T-helper 2 cell treated with Interferon-gamma antibody and Interleukin-4, amounts not matched to agents 5 μg/mL and 100 μg/mL, for 36 hours (primary cell): ENCODE results near the gene KBTBD2.
A peak's percentile ranks its signal among the peaks of the same experiment; 100 is the strongest.
"Not testable (repeated sequence)": the region's sequence is repeated elsewhere in the genome, so short reads cannot be mapped to it uniquely, and the experiment has no call there.

Experiments used
- DNase-seq: peaks from one replicate; pipeline ENCODE4 v3.0.0; 2021; ENCODE audit warnings: low spot score
- H3K27ac Mint-ChIP-seq: one replicate; pipeline ENCODE4 v1.8.0; 2021; ENCODE audit warnings: mild to moderate bottlenecking, mixed read lengths
- H3K27me3 Mint-ChIP-seq: one replicate; pipeline ENCODE4 v1.8.0; 2021; ENCODE audit warnings: low read depth, mixed read lengths
- H3K36me3 Mint-ChIP-seq: one replicate; pipeline ENCODE4 v1.8.0; 2021; ENCODE audit warnings: low read depth, mixed read lengths
- H3K4me1 Mint-ChIP-seq: one replicate; pipeline ENCODE4 v1.8.0; 2021; ENCODE audit warnings: low read depth, mixed read lengths
- H3K4me3 Mint-ChIP-seq: one replicate; pipeline ENCODE4 v1.8.0; 2022; ENCODE audit warnings: mild to moderate bottlenecking, moderate library complexity, mixed read lengths
- H3K9me3 Mint-ChIP-seq: one replicate; pipeline ENCODE4 v1.8.0; 2021; ENCODE audit warnings: mixed read lengths

KBTBD2 gene

DNA sequence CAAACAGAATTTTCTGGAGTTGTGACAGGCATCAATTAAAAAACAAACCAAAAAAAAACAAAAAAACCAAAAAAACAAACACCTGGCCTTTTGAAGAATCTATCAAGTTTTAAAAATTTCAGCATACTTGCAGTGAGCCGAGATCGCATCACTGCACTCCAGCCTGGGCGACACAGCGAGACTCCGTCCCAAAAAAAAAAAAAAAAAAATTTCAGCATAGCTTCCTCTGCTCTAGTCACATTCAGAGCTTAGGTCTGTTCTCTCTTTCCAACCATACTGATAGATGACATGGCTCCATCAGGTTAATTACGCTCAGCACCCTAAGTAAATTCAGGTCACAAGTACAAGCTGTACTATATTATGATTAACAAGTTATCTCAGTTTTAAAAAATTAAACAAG, 3.1 kb downstream of the KBTBD2 start:
- DNase-seq = no peak
- Mint-ChIP-seq H3K4me1 (peaks cover 45% of the 10 kb centered on the region), H3K4me3 (peak overlapping the region; percentile 60), H3K36me3 (peaks cover 15% of the 10 kb centered on the region), H3K27me3 (no peaks in the 10 kb centered on the region), H3K9me3 (no peaks in the 10 kb centered on the region), H3K27ac (peak overlapping the region; percentile 50)

DNA sequence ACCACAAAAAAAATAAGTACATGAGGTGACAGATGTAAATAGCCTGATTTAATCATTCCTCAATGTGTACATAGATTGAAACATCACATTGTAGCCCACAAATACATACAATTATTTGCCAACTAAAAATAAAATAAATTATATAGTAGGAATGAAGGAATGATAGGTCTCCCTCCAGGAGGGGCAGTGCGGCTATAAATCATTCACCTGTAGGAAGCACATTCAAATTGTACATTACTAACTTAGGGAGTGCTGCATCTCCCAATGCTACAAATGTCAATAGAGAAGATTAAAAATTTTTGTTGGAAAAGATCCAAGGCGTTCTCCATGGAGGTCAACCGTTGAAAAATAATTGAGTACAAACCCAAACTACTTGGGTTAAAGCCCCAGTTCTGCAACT, 4.2 kb downstream of the KBTBD2 start:
- H3K4me3 Mint-ChIP-seq = no peak overlapping the region

DNA sequence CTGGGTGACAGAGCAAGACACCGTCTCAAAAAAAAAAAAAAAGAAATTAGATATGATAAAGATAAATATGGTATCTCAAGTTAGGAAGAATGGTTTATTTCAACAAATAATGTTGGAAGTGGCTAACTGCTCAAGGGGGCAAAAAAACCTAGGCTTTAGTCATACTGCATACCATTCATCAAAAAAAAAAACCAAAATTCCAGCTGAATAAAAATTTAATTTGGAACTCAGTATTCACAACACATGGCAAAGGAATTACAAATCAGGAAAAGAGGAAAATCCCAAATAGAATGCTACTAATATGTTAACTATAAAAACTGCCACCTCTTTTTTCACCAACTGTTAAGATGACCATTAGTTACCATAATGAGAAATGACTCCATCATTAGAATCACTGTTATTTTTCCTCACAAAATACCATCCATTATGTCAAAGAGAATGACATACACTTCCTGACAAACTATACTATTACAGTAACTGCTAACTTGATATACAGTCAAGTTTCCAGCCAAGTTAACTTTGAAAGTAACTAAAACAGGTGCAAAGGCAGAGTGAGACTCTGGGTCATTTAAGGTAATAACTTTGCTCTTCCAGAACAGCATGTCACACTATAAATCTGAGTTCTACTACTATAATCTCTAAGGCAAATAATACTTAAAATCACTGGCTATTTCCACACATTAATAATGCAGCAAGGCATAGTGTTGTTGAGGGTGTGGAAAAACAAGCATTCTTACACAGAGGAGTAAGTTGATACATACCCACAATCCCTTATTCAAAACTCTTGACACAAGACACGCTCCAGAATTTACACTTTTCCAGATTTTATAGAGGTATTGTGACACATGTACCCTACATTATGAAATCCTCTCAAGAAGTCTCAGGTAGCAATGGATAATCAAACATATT, 10.2 kb downstream of the KBTBD2 start:
- no peak for DNase-seq

More for the DNA sequence above, 4.2 kb downstream of the KBTBD2 start:
- DNase-seq = no peak
- Mint-ChIP-seq H3K36me3 (peaks cover 15% of the 10 kb centered on the region), H3K9me3 (no peaks in the 10 kb centered on the region), H3K27ac (no peak overlapping the region), H3K4me1 (peaks cover 35% of the 10 kb centered on the region), H3K27me3 (no peaks in the 10 kb centered on the region)

DNA sequence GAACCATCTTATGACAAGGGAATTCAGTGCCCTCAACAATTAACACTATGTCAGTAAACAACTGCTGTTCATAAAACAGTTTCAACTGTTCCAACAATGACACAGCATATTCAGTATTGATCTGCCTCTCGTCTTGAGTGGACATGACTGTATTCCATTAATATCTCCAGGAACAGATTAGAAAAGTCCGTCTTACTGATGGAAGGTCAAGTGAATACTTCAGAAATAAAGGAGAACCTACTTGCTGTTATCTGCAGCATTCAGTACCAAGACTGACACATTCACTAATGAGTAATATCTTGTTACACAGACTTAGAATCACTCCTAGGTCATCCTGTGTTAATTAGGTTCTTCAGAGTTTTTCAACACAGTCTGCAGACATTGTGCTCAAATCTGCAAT, 12.1 kb downstream of the KBTBD2 start:
- H3K27me3 Mint-ChIP-seq = no peaks in the 10 kb centered on the region
- no peak overlapping the region for H3K4me3 Mint-ChIP-seq
- H3K27ac Mint-ChIP-seq = peak overlapping the region; percentile 5
- H3K9me3 Mint-ChIP-seq = no peaks in the 10 kb centered on the region
- peaks cover 20% of the 10 kb centered on the region for H3K36me3 Mint-ChIP-seq
- DNase-seq = no peak
- peaks cover 27% of the 10 kb centered on the region for H3K4me1 Mint-ChIP-seq

More for the DNA sequence above, 10.2 kb downstream of the KBTBD2 start:
- H3K36me3 Mint-ChIP-seq = peaks cover 14% of the 10 kb centered on the region
- H3K4me3 Mint-ChIP-seq = no peak overlapping the region
- peaks cover 27% of the 10 kb centered on the region for H3K4me1 Mint-ChIP-seq
- no peak overlapping the region for H3K27ac Mint-ChIP-seq
- no peaks in the 10 kb centered on the region for H3K27me3 Mint-ChIP-seq
- no peaks in the 10 kb centered on the region for H3K9me3 Mint-ChIP-seq

DNA sequence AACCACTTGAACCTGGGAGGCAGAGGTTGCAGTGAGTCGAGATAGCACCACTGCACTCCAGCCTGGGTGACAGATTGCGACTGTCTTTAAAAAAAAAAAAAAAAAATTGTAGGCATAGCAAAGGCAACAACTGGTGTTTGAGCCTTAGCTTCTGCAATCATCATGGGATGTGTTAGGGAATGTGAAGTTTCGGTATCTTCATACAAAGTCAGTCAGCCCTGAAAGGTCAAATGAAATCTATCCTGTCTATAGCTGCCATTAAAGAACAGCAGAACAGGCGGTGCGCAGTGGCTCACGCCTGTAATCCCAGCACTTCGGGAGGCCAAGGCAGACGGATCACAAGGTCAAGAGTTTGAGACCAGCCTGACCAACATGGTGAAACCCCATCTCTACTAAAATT, 13.5 kb downstream of the KBTBD2 start:
- not testable (repeated sequence) for H3K9me3 Mint-ChIP-seq, H3K27me3 Mint-ChIP-seq, H3K4me3 Mint-ChIP-seq, H3K27ac Mint-ChIP-seq, DNase-seq
- peaks cover 27% of the 10 kb centered on the region for H3K36me3 Mint-ChIP-seq
- peaks cover 24% of the 10 kb centered on the region for H3K4me1 Mint-ChIP-seq

DNA sequence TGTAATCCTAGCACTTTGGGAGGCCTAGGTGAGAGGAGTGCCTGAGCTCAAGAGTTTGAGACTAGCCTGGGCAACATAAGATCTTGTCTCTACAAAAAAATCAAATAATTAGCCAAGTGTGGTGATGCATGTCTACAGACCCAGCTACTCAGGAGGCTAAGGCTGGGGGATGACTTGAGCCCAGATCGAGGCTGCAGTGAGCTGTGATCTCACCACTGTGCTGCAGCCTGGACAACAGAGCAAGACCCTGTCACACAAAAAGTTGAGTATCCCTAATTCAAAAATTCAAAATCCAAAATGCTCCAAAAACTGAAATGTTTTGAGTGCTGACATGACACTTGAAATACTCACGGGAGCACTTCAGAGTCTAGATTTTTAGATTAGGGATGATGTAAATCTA, 19.1 kb downstream of the KBTBD2 start:
- H3K9me3 Mint-ChIP-seq = no peaks in the 10 kb centered on the region
- H3K4me1 Mint-ChIP-seq = peaks cover 12% of the 10 kb centered on the region
- no peak for DNase-seq
- H3K36me3 Mint-ChIP-seq = peaks cover 64% of the 10 kb centered on the region
- no peak overlapping the region for H3K27ac Mint-ChIP-seq
- no peaks in the 10 kb centered on the region for H3K27me3 Mint-ChIP-seq
- H3K4me3 Mint-ChIP-seq = no peak overlapping the region

DNA sequence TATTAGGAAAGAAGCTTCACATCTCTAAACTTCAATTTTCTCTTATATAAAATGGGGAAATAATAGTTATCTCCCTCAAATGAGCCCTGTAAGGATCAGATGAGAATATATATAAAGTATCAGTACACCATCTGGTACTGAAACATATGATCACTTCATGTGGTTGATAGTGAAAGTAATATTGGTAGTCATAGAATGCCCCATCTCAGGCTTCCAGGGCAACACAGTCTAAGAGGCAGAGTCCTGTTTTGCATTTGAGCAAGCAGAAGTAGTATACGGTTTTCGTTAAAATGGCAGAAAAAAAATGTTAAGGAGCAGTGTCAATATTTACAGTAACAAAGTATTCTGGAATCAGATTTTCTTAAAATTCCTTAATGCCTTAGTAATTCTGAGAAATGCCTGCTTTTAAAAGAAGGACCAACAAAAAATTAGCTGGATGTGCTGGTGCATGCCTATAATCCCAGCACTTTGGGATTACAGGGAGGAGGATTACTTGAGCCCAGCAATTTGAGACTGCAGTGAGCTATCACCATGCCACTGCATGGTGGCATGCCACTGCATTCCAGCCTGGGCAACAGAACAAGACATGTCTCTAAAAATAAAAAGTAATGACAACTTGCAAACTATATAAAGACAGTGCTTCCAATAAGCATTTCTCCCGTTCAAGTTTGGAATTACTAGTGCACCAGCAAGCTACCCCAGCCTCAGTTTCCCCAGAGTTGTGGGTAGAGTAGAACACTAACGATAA, 19.8 kb downstream of the KBTBD2 start:
- Mint-ChIP-seq H3K4me3 (no peak overlapping the region), H3K27ac (no peak overlapping the region), H3K27me3 (no peaks in the 10 kb centered on the region), H3K9me3 (no peaks in the 10 kb centered on the region), H3K36me3 (peaks cover 64% of the 10 kb centered on the region), H3K4me1 (peaks cover 9% of the 10 kb centered on the region)
- no peak for DNase-seq

DNA sequence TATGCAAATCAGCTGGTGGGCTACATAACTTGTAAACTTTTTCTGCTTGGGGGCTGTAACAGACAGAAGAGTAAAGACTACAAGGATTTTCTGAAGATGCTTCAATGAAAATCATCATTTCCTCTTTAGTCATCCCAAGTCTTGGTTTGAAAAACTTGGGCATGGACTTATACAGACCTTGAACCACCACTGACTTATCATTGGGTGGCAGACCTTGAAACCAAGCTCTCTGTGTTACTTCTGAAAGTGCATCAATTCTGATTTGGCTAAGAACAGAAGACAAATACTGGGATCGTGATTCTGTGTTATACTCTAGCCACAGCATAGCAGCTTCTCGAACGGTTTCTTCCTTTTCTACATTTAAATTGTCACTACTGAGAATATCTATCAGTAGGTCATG, 21.3 kb downstream of the KBTBD2 start:
- peaks cover 4% of the 10 kb centered on the region for H3K9me3 Mint-ChIP-seq
- no peak for DNase-seq
- H3K4me1 Mint-ChIP-seq = peaks cover 5% of the 10 kb centered on the region
- peaks cover 74% of the 10 kb centered on the region for H3K36me3 Mint-ChIP-seq
- no peaks in the 10 kb centered on the region for H3K27me3 Mint-ChIP-seq
- no peak overlapping the region for H3K4me3 Mint-ChIP-seq
- H3K27ac Mint-ChIP-seq = no peak overlapping the region

DNA sequence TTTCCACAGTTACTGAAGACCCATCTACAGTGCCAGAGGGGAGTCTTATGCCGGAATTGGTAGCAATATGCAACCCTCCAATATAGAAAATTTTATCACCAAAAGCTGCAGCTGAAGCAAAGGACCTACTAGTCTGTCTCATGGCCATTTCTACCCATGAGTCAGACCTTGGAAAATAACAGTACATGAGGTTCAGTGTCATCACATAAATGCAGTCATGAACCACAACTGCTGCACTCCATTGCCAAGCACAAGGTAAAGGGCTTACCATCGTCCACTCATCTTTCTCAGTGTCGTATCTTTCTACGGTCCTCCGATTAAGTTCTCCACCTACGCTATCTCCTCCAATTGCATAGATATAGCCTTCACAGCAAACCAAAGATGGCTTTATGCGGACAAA, 21.8 kb downstream of the KBTBD2 start:
- H3K4me3 Mint-ChIP-seq = no peak overlapping the region
- H3K27ac Mint-ChIP-seq = no peak overlapping the region
- no peak for DNase-seq
- H3K27me3 Mint-ChIP-seq = no peaks in the 10 kb centered on the region
- peaks cover 4% of the 10 kb centered on the region for H3K9me3 Mint-ChIP-seq
- H3K4me1 Mint-ChIP-seq = peaks cover 5% of the 10 kb centered on the region
- peaks cover 72% of the 10 kb centered on the region for H3K36me3 Mint-ChIP-seq

DNA sequence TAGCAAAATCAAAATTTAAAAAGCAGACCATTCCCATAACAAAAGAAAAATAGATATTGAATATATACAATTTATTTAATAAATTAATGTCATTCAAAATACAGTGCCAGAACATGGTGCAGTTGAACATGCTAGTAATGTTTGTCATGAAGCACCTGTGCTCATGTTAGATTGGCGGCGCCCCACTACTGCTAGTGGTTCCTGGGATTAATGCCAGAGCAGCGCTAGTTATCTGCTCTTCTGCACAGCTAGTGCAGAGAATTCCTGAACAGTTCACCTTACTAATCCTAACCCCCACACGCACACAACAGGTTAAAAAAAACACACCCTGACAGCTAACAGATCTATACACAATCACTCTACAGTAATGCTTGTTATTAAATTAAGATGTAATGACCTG, 23.4 kb downstream of the KBTBD2 start:
- Mint-ChIP-seq H3K27ac (no peak overlapping the region), H3K9me3 (peaks cover 4% of the 10 kb centered on the region), H3K27me3 (no peaks in the 10 kb centered on the region), H3K4me1 (peaks cover 5% of the 10 kb centered on the region), H3K4me3 (no peak overlapping the region), H3K36me3 (peaks cover 72% of the 10 kb centered on the region)
- DNase-seq = no peak

DNA sequence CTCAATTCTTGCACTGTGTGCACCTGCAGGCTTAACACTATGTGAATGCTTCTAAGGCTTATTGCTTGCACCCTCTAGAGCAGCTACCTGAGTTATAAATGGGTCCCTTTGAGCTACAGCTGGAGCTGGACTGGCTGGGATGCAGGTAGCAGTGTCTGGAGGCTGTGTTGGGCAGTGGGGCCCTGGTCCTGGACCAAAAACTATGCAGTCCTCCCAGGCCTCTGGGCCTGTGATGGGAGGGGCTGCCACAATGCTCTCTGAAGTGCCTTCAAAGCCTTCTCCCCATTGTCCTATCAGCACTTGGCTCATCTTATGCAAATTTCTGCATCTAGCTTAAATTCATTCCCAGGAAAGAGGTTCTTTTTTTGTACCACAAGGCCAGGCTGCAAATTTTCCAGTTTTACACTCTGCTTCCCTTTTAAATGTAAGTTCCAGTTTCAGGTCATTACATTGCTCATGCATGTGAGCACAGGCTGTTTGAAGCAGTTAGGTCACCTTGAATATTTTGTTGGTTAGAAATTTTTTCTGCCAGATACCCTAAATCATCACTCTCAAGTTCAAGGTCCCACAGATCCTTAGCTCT, 26.0 kb downstream of the KBTBD2 start:
- no peak overlapping the region for H3K4me3 Mint-ChIP-seq
- H3K9me3 Mint-ChIP-seq = peaks cover 4% of the 10 kb centered on the region
- H3K36me3 Mint-ChIP-seq = peaks cover 52% of the 10 kb centered on the region
- H3K4me1 Mint-ChIP-seq = peaks cover 2% of the 10 kb centered on the region
- H3K27ac Mint-ChIP-seq = no peak overlapping the region
- H3K27me3 Mint-ChIP-seq = no peaks in the 10 kb centered on the region
- DNase-seq = no peak

DNA sequence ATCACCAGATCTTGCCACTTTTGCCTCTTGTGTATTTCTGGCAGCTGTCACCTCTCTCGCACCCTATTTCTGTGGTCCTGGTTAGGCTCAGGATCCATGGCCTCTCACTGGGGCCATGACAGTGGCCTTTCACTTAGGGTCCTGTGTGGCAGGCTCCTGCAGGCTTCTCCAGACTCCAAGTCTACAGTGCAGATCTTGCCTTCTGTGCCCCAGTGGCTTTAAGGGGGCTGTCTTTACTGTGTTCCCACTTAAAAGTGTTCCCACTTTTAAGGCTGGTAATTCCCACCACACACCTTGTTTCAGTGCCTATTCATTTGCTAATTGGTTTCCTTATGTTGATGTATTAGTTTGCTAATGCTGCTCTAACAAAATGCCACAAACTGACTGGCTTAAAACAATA, 27.7 kb downstream of the KBTBD2 start:
- not testable (repeated sequence) for H3K4me1 Mint-ChIP-seq, DNase-seq, H3K9me3 Mint-ChIP-seq, H3K27me3 Mint-ChIP-seq, H3K27ac Mint-ChIP-seq, H3K4me3 Mint-ChIP-seq
- peaks cover 37% of the 10 kb centered on the region for H3K36me3 Mint-ChIP-seq

DNA sequence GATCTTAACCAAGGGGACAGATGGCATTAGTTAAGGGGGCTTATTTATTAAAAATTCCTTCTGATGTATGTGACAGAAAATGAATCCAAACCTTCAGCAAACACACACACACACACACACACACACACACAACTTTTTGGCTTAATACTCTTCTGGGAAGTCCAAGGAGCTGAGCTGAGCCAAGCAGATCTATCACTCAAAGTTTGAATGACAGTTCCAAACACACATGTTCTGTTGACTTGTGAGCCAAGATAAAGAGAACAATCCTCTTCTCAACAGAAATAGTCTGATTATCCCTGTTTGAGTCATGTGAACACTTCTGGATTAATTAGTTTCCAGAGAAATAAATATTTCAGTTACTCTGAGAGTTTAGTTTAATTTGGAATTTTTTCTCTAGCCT, 31.5 kb downstream of the KBTBD2 start:
- Mint-ChIP-seq H3K27ac (no peak overlapping the region), H3K4me1 (peaks cover 3% of the 10 kb centered on the region), H3K9me3 (no peaks in the 10 kb centered on the region), H3K36me3 (peaks cover 7% of the 10 kb centered on the region), H3K27me3 (peaks cover 15% of the 10 kb centered on the region), H3K4me3 (no peak overlapping the region)
- DNase-seq = no peak

DNA sequence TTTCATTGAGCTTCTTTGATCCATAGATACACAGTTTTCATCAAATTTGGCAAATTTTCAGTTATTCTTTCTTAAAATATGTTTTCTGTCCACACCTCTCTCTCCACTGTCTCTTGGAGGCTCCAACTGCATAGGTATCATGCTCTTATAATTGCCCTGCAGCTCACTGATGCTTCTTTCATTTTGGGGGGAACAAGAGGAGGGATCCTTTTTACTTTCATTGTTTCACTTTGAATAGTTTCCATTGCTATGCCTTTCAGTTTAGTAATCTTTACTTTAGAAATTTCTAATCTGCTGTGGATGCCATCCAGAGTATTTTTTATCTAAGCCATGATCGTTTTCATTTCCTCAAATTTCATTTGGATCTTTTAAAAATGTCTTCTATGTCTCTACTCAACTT, 32.9 kb downstream of the KBTBD2 start:
- Mint-ChIP-seq H3K36me3 (no peaks in the 10 kb centered on the region), H3K27ac (no peak overlapping the region), H3K4me1 (peaks cover 3% of the 10 kb centered on the region), H3K9me3 (no peaks in the 10 kb centered on the region), H3K4me3 (no peak overlapping the region), H3K27me3 (peaks cover 16% of the 10 kb centered on the region)
- DNase-seq = no peak
